ENCODE data around the gene PPM1M. TPM values are rescaled to one million over a fixed set of nuclear protein-coding genes. Genes with fewer than 3 reads are reported as not detected.
"Not testable (repeated sequence)": the region's sequence is repeated elsewhere in the genome, so short reads cannot be mapped to it uniquely, and the experiment has no call there.

Gene PPM1M
- total and polyA plus RNA-seq, 2 donors from 2014 or later: 23.2 to 32.5 TPM

DNA sequence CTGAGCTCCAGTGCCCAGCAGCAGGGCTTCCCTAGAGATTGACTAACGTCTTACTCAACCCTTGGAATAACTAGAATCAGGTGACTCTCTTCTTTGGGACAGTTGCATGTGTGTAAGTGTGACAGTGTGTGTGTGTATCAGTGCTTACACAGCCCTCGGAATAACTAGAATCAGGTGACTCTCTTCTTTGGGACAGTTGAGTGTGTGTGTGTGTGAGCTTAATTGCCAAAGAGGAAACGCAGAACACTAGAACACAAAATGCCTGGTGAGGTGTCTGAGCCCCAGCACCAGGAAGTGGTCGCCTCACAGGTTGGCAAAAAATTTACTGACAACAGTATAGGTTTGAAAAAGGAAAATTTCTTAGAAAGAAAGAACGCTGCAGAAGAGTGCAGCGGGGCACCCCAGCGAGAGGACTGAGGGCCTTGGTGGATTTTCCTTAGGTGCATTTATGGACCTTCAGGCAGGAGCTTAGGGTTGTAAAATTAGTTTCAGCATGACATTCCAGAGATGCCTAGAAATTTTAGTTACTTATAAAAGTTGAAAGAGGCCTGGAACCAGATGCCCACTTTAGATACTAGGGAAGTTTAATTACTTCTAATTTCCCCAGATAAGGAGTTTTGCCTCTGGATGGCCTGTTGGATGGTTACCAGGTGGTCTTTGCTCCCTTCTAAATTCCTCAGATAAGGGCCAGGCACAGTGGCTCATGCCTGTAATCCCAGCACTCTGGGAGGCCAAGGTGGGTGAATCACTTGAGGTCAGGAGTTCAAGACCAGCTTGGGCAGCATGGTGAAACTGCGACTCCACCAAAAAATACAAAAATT, 36.6 kb downstream of the PPM1M start:
- H3K9ac ChIP-seq (ENCODE audit: low read length in 3 of 3): peak overlapping the region in 1 of 3 donors; percentile 10
- peak overlapping the region in 1 of 2 donors; percentile 18 for H3K27ac ChIP-seq (ENCODE audit: low read depth in 2 of 2, low read length in 2 of 2)
- FAIRE-seq: no peak
- H3K27me3 ChIP-seq (ENCODE audit: control insufficient read depth, insufficient read depth, low read length): no peaks in the 10 kb centered on the region
- DNase-seq: no peak
- no peaks in the 10 kb centered on the region for H3K36me3 ChIP-seq (ENCODE audit: control insufficient read depth in 2 of 3, insufficient read depth in 3 of 3, low read length in 3 of 3)
- H3K9me3 ChIP-seq (ENCODE audit: control insufficient read depth in 2 of 3, insufficient read depth in 1 of 3, low read length in 3 of 3): no peaks in the 10 kb centered on the region
- TF ChIP-seq, protein P1, sequence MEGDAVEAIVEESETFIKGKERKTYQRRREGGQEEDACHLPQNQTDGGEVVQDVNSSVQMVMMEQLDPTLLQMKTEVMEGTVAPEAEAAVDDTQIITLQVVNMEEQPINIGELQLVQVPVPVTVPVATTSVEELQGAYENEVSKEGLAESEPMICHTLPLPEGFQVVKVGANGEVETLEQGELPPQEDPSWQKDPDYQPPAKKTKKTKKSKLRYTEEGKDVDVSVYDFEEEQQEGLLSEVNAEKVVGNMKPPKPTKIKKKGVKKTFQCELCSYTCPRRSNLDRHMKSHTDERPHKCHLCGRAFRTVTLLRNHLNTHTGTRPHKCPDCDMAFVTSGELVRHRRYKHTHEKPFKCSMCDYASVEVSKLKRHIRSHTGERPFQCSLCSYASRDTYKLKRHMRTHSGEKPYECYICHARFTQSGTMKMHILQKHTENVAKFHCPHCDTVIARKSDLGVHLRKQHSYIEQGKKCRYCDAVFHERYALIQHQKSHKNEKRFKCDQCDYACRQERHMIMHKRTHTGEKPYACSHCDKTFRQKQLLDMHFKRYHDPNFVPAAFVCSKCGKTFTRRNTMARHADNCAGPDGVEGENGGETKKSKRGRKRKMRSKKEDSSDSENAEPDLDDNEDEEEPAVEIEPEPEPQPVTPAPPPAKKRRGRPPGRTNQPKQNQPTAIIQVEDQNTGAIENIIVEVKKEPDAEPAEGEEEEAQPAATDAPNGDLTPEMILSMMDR (IDR thresholded peaks at IDR 0.05; ENCODE audit: borderline replicate concordance, extremely low read depth, insufficient read depth): no peak
- H3K4me1 ChIP-seq (ENCODE audit: control insufficient read depth in 2 of 3, insufficient read depth in 2 of 3, low read depth in 1 of 3, low read length in 3 of 3): peaks cover 6 to 23% (median 16%) of the 10 kb centered on the region in 3 donors
- H3K4me3 ChIP-seq (ENCODE audit: low read length in 3 of 3): no peak overlapping the region
- intact Hi-C loops (cut with DNase I): no loop called here

DNA sequence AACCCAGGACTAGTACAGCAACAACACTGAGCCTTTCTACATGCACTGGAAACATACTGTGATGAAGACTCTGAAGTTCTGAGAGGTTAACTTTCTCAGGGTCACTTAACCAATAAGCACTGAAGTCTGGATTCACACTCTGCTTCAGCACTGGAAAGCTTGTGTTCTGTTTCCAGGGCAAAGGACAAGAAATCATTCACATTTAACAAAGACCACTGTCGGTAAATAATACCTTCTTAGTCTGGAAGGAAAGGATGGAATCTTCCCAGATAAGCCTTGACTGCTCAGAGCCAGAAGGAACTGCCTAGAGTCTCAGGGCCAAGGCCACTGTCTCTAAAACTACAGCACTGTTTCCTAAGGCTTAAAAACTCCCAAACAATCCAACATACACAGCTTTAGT, 37.7 kb downstream of the PPM1M start:
- intact Hi-C loops (cut with DNase I): no loop called here
- H3K36me3 ChIP-seq (ENCODE audit: control insufficient read depth in 2 of 3, insufficient read depth in 3 of 3, low read length in 3 of 3): no peaks in the 10 kb centered on the region
- peak overlapping the region; percentile 69 to 76 for H3K27ac ChIP-seq (ENCODE audit: low read depth in 2 of 2, low read length in 2 of 2)
- no peak overlapping the region for H3K4me3 ChIP-seq (ENCODE audit: low read length in 3 of 3)
- no peak for DNase-seq
- no peaks in the 10 kb centered on the region for H3K27me3 ChIP-seq (ENCODE audit: control insufficient read depth, insufficient read depth, low read length)
- H3K9me3 ChIP-seq (ENCODE audit: control insufficient read depth in 2 of 3, insufficient read depth in 1 of 3, low read length in 3 of 3): no peaks in the 10 kb centered on the region
- TF ChIP-seq, protein P1 (IDR thresholded peaks at IDR 0.05; ENCODE audit: borderline replicate concordance, extremely low read depth, insufficient read depth): no peak
- peak overlapping the region in 1 of 3 donors; percentile 48 for H3K9ac ChIP-seq (ENCODE audit: low read length in 3 of 3)
- no peak for FAIRE-seq
- peaks cover 6 to 23% (median 16%) of the 10 kb centered on the region in 3 donors for H3K4me1 ChIP-seq (ENCODE audit: control insufficient read depth in 2 of 3, insufficient read depth in 2 of 3, low read depth in 1 of 3, low read length in 3 of 3)

DNA sequence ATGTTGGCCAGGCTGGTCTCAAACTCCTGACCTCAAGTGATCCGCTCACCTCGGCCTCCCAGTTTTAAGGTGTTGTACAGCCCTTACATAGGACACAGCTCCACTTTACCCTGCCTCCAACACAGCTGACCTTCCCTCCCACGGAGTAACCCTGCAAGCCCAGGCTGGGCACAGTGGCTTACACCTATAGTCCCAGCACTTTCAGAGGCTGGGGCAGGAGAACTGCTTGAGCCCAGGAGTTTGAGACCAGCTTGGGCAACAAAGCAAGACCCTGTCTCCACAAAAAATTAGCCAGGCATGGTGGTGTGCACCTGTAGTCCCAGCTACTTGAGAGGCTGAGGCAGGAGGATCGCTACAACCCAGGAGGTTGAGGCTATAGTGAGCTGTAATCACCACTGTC, 38.5 kb downstream of the PPM1M start:
- not testable (repeated sequence) for H3K27me3 ChIP-seq (ENCODE audit: control insufficient read depth, insufficient read depth, low read length)
- H3K4me1 ChIP-seq (ENCODE audit: control insufficient read depth in 2 of 3, insufficient read depth in 2 of 3, low read depth in 1 of 3, low read length in 3 of 3): peaks cover 6 to 27% (median 19%) of the 10 kb centered on the region in 3 donors

DNA sequence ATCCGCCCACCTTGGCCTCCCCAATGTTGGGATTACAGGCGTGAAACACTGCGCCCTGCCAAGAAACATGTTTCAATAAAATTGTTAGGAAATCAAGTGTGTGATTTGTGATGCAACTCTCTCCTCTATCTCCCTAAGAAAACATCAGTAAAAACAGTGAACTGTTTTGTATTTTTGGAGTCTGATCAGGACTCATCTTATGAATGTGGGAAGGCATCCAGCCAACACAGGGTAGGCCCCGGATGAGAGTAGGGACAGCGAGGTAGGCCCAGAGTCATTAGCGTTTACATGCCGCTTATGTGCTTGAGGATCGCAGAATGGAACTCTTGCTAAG, 41.2 kb downstream of the PPM1M start:
- H3K27me3 ChIP-seq (ENCODE audit: control insufficient read depth, insufficient read depth, low read length): no peaks in the 10 kb centered on the region
- H3K9me3 ChIP-seq (ENCODE audit: control insufficient read depth in 2 of 3, insufficient read depth in 1 of 3, low read length in 3 of 3): no peaks in the 10 kb centered on the region
- H3K36me3 ChIP-seq (ENCODE audit: control insufficient read depth in 2 of 3, insufficient read depth in 3 of 3, low read length in 3 of 3): peaks cover 0 to 8% (median 2%) of the 10 kb centered on the region in 3 donors
- H3K4me1 ChIP-seq (ENCODE audit: control insufficient read depth in 2 of 3, insufficient read depth in 2 of 3, low read depth in 1 of 3, low read length in 3 of 3): peaks cover 6 to 32% (median 27%) of the 10 kb centered on the region in 3 donors
- H3K27ac ChIP-seq (ENCODE audit: low read depth in 2 of 2, low read length in 2 of 2): peak overlapping the region; percentile 100
- peak overlapping the region; percentile 93 to 96 (median 96) for H3K4me3 ChIP-seq (ENCODE audit: low read length in 3 of 3)
- DNase-seq (peak in 2 of 5 donors; percentile 38 to 61), FAIRE-seq (no peak)
- peak overlapping the region in 2 of 3 donors; percentile 91 to 93 for H3K9ac ChIP-seq (ENCODE audit: low read length in 3 of 3)
- TF ChIP-seq, protein P1 (IDR thresholded peaks at IDR 0.05; ENCODE audit: borderline replicate concordance, extremely low read depth, insufficient read depth): no peak
- intact Hi-C loops (cut with DNase I): no loop called here

More for the DNA sequence above, 38.5 kb downstream of the PPM1M start:
- H3K36me3 ChIP-seq (ENCODE audit: control insufficient read depth in 2 of 3, insufficient read depth in 3 of 3, low read length in 3 of 3); H3K4me3 ChIP-seq (ENCODE audit: low read length in 3 of 3); intact Hi-C loops (cut with DNase I); H3K9me3 ChIP-seq (ENCODE audit: control insufficient read depth in 2 of 3, insufficient read depth in 1 of 3, low read length in 3 of 3); H3K9ac ChIP-seq (ENCODE audit: low read length in 3 of 3); FAIRE-seq: not testable (repeated sequence)
- peak overlapping the region; percentile 18 to 53 for H3K27ac ChIP-seq (ENCODE audit: low read depth in 2 of 2, low read length in 2 of 2)
- DNase-seq: peak in 1 of 5 donors; percentile 38
